ENCODE results near the gene ISG15. TPM values are rescaled to one million over a fixed set of nuclear protein-coding genes. Genes with fewer than 3 reads are reported as not detected.

The ISG15 gene
- total RNA-seq, 1 experiment from 2014 or later: 140 TPM

GRCh38 chr1:998745-998994, 14.6 kb upstream of the ISG15 start:
- DNase-seq (ENCODE audit: low read depth, low spot score) (no peak), ATAC-seq (no peak)
- no peaks in the 10 kb centered on the region for H3K27me3 ChIP-seq (ENCODE audit: insufficient read depth, low read length)
- no peaks in the 10 kb centered on the region for H3K36me3 ChIP-seq (ENCODE audit: control insufficient read depth in 1 of 2, insufficient read depth in 2 of 2, low read length in 2 of 2)
- H3K9me2 ChIP-seq (ENCODE audit: insufficient read depth): no peaks in the 10 kb centered on the region
- POLR2A ChIA-PET: interaction anchor here (1.0 kb wide), 1 partner anchor 14 kb away, joined by 3 read pairs; no protein-coding TSS in a partner anchor
- H3K4me2 ChIP-seq (ENCODE audit: low read length): peak overlapping the region; percentile 98
- no peak for TF ChIP-seq TCF7L2 (IDR thresholded peaks at IDR 0.05; ENCODE audit: borderline replicate concordance, extremely low read depth, insufficient read depth, insufficient read length)
- TF ChIP-seq REST (IDR thresholded peaks at IDR 0.05; ENCODE audit: low read depth): no peak
- TF ChIP-seq FOSL1 (IDR thresholded peaks at IDR 0.05; ENCODE audit: low read depth): no peak
- no peak for TF ChIP-seq CBX3 (IDR thresholded peaks at IDR 0.05; ENCODE audit: low read depth)
- TF ChIP-seq ZBTB33 (IDR thresholded peaks at IDR 0.05; ENCODE audit: extremely low read depth, insufficient replicate concordance, low read length): no peak
- no peak for TF ChIP-seq JUND (IDR thresholded peaks at IDR 0.05)
- no peak for TF ChIP-seq SP1 (IDR thresholded peaks at IDR 0.05; ENCODE audit: low read depth)
- no peak for TF ChIP-seq SIN3A (IDR thresholded peaks at IDR 0.05; ENCODE audit: low read depth)
- TF ChIP-seq ELF1 (IDR thresholded peaks at IDR 0.05; ENCODE audit: borderline replicate concordance, low read depth): no peak
- TF ChIP-seq YY1 (IDR thresholded peaks at IDR 0.05; ENCODE audit: extremely low read depth, insufficient replicate concordance, low read depth, low read length): no peak
- TF ChIP-seq EGR1 (IDR thresholded peaks at IDR 0.05; ENCODE audit: low read depth): no peak
- TF ChIP-seq MAX (IDR thresholded peaks at IDR 0.05): no peak
- TF ChIP-seq SRF (IDR thresholded peaks at IDR 0.05; ENCODE audit: low read depth): no peak
- no peak for TF ChIP-seq POLR2AphosphoS5 (IDR thresholded peaks at IDR 0.05; ENCODE audit: low read depth, low read length)
- TF ChIP-seq CEBPB (IDR thresholded peaks at IDR 0.05; ENCODE audit: low read depth): no peak
- TF ChIP-seq RAD21 (IDR thresholded peaks at IDR 0.05; ENCODE audit: low read depth): no peak
- no peak overlapping the region for H2AFZ ChIP-seq (ENCODE audit: low read depth, low read length, poor library complexity, severe bottlenecking)
- H3K4me1 ChIP-seq (ENCODE audit: control insufficient read depth in 1 of 2, insufficient read depth in 2 of 2, low read length in 2 of 2): peaks cover 9 to 54% of the 10 kb centered on the region in 2 experiments; a peak in 3 of 4 replicates
- peaks cover 8% of the 10 kb centered on the region; the same call in 1 of the 2 replicates for H4K20me1 ChIP-seq (ENCODE audit: insufficient read depth)
- peak overlapping the region; percentile 99 for H3K27ac ChIP-seq (ENCODE audit: low read depth, low read length)
- peak overlapping the region; percentile 100 for H3K9ac ChIP-seq (ENCODE audit: low read length)
- H3K9me3 ChIP-seq (ENCODE audit: control insufficient read depth in 1 of 2, insufficient read depth in 1 of 2, low read depth in 1 of 2, low read length in 2 of 2): no peaks in the 10 kb centered on the region
- H3K4me3 ChIP-seq (replicated peaks in 1 of 2; ENCODE audit: low read depth in 1 of 2, low read length in 2 of 2): peak overlapping the region; percentile 75 to 83
- RAD21 ChIA-PET (ENCODE audit: low non-redundant PET in 1 of 2, low total read pairs in 2 of 2, uncharacterized antibody in 2 of 2, unreplicated experiment in 2 of 2): no interaction called here
- BruUV-seq (replicated peaks): no TSS peak
- CTCF ChIA-PET: interaction anchor here (1.0 kb wide), 1 partner anchor 14 kb away, joined by 4 read pairs; no protein-coding TSS in a partner anchor
- intact Hi-C loops (cut with micrococcal nuclease): no loop called here
- peaks cover 29% of the 10 kb centered on the region for H3K79me2 ChIP-seq (ENCODE audit: insufficient read depth, low read length)
